ENCODE data around the gene DENND1C.
A peak's percentile ranks its signal among the peaks of the same experiment; 100 is the strongest.

DENND1C gene

GRCh38 chr19:6476896-6477431 lies 4.6 kb downstream of the DENND1C start:
- DNase-seq = no peak

- no peak for DNase-seq
These were observed 5.3 kb downstream of the DENND1C start for GRCh38 chr19:6476155-6476895.

- no peak for DNase-seq
These were observed 6.1 kb downstream of the DENND1C start for GRCh38 chr19:6475321-6476108.

GRCh38 chr19:6473647-6474046 lies 7.9 kb downstream of the DENND1C start:
- DNase-seq = no peak

GRCh38 chr19:6472713-6473112 lies 8.9 kb downstream of the DENND1C start:
- no peak for DNase-seq

GRCh38 chr19:6471076-6471475 lies 10.5 kb downstream of the DENND1C start:
- no peak for DNase-seq

GRCh38 chr19:6470173-6470572 lies 11.4 kb downstream of the DENND1C start:
- DNase-seq = no peak

GRCh38 chr19:6467384-6467783 lies 14.2 kb downstream of the DENND1C start:
- DNase-seq = no peak

GRCh38 chr19:6466526-6467248 lies 14.9 kb downstream of the DENND1C start:
- no peak for DNase-seq

- no peak for DNase-seq
These were observed 15.9 kb downstream of the DENND1C start for GRCh38 chr19:6465663-6466062.

- no peak for DNase-seq
These were observed 16.6 kb downstream of the DENND1C start for GRCh38 chr19:6465006-6465405.

GRCh38 chr19:6464070-6464873 lies 17.3 kb downstream of the DENND1C start, which contains the start of gene CRB3:
TSS of gene CRB3 (plus strand) at chr19:6464271. CDS start at chr19:6464702, 431 bp downstream.
- DNase-seq = no peak

- peak; percentile 97 for DNase-seq
These were observed 21.3 kb downstream of the DENND1C start for GRCh38 chr19:6460099-6460884.

- peak; percentile 73 for DNase-seq
These were observed 22.1 kb downstream of the DENND1C start, which contains the start of gene SLC25A23 for GRCh38 chr19:6459262-6460098. TSS of gene SLC25A23 (minus strand) at chr19:6459792. CDS start at chr19:6459628, 164 bp downstream.

GRCh38 chr19:6458695-6459261 lies 22.8 kb downstream of the DENND1C start:
- DNase-seq = no peak

- DNase-seq = no peak
These were observed 23.5 kb downstream of the DENND1C start for GRCh38 chr19:6457958-6458694.

- DNase-seq = no peak
These were observed 25.7 kb downstream of the DENND1C start for GRCh38 chr19:6455924-6456323.

- DNase-seq = no peak
These were observed 27.5 kb downstream of the DENND1C start for GRCh38 chr19:6453951-6454565.

- no peak for DNase-seq
These were observed 28.7 kb downstream of the DENND1C start for GRCh38 chr19:6452899-6453298.

All from NCI-H1092 treated with DMSO at 0.1 percent for 48 hours (cell line).